Neural cell (in vitro differentiated cells): ENCODE results near the gene INMT.

ENCODE experiments used
- EP300 ChIP-seq: fragments of 450-650 bp; conservative IDR thresholded peaks from 2 replicates; pipeline ENCODE4 v1.6.1; 2014; ENCODE audit warnings: antibody characterized with exemption, mild to moderate bottlenecking, moderate library complexity; ENCODE audit not compliant: poor library complexity, severe bottlenecking
- EZH2 ChIP-seq: fragments of 200-600, 300-800 bp; shearing (Covaris generic), sonication (generic); IDR thresholded peaks from 2 replicates; pipeline ENCODE4 v1.6.1; 2014; ENCODE audit warnings: antibody characterized with exemption, low read length, borderline replicate concordance, mild to moderate bottlenecking; ENCODE audit not compliant: insufficient read depth, poor library complexity, severe bottlenecking
- MXI1 ChIP-seq: fragments of 450-650 bp; conservative IDR thresholded peaks from 2 replicates; pipeline ENCODE4 v1.6.1; 2014; ENCODE audit warnings: antibody characterized with exemption, mild to moderate bottlenecking; ENCODE audit not compliant: poor library complexity, severe bottlenecking
- POLR2AphosphoS5 ChIP-seq: IDR thresholded peaks from 2 replicates; pipeline ENCODE4 v1.6.1; 2012
- RAD21 ChIP-seq: fragments of 450-650 bp; conservative IDR thresholded peaks from 2 replicates; pipeline ENCODE4 v1.6.1; 2014; ENCODE audit warnings: antibody characterized with exemption, mild to moderate bottlenecking, moderate library complexity
- REST ChIP-seq: IDR thresholded peaks from 2 replicates; pipeline ENCODE4 v1.6.1; 2012; ENCODE audit warnings: borderline replicate concordance
- SMC3 ChIP-seq: fragments of 450-650 bp; conservative IDR thresholded peaks from 2 replicates; pipeline ENCODE4 v1.6.1; 2014; ENCODE audit warnings: antibody characterized with exemption, mild to moderate bottlenecking, moderate library complexity; ENCODE audit not compliant: poor library complexity
- TAF1 ChIP-seq: IDR thresholded peaks from 2 replicates; pipeline ENCODE4 v1.6.1; 2012; ENCODE audit warnings: low read depth
- TF ChIP-seq, protein P1 (sequence below): fragments of 450-650 bp; IDR thresholded peaks from 2 replicates; pipeline ENCODE4 v1.5.1; 2014; ENCODE audit warnings: antibody characterized with exemption, mild to moderate bottlenecking, moderate library complexity; ENCODE audit not compliant: poor library complexity, severe bottlenecking

DNA sequence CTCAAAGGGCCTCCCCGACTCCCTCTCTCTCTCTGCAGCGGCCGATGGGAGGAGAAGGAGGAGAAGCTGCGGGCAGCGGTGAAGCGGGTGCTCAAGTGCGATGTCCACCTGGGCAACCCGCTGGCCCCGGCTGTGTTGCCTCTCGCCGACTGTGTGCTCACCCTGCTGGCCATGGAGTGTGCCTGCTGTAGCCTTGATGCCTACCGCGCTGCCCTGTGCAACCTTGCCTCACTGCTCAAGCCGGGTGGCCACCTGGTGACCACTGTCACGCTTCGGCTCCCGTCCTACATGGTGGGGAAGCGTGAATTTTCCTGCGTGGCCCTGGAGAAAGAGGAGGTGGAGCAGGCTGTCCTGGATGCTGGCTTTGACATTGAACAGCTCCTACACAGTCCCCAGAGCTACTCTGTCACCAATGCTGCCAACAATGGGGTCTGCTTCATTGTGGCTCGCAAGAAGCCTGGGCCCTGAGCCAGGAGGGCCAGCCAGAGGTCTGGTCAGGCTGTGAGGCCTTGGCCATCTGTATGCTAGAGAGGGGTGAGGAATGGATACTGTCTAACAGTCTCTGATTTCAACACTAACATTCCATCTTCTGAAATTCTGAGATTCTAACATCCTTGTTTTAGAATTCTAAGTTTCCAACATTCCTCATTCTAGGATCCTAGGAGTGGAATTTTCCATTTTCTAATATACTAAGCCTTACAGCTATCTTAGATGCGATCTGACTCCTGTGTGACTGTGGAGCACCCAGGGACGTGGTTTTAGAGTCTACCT lies 3.6 kb downstream of the INMT start:
- TF ChIP-seq POLR2AphosphoS5 (no peak), EP300 (no peak), TAF1 (no peak), EZH2 (no peak), SMC3 (no peak), REST (no peak), RAD21 (no peak), MXI1 (no peak)
- TF ChIP-seq, protein P1, sequence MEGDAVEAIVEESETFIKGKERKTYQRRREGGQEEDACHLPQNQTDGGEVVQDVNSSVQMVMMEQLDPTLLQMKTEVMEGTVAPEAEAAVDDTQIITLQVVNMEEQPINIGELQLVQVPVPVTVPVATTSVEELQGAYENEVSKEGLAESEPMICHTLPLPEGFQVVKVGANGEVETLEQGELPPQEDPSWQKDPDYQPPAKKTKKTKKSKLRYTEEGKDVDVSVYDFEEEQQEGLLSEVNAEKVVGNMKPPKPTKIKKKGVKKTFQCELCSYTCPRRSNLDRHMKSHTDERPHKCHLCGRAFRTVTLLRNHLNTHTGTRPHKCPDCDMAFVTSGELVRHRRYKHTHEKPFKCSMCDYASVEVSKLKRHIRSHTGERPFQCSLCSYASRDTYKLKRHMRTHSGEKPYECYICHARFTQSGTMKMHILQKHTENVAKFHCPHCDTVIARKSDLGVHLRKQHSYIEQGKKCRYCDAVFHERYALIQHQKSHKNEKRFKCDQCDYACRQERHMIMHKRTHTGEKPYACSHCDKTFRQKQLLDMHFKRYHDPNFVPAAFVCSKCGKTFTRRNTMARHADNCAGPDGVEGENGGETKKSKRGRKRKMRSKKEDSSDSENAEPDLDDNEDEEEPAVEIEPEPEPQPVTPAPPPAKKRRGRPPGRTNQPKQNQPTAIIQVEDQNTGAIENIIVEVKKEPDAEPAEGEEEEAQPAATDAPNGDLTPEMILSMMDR, result no peak
